ENCODE data around the gene IL22RA2.
A peak's percentile ranks its signal among the peaks of the same experiment; 100 is the strongest.

DNA sequence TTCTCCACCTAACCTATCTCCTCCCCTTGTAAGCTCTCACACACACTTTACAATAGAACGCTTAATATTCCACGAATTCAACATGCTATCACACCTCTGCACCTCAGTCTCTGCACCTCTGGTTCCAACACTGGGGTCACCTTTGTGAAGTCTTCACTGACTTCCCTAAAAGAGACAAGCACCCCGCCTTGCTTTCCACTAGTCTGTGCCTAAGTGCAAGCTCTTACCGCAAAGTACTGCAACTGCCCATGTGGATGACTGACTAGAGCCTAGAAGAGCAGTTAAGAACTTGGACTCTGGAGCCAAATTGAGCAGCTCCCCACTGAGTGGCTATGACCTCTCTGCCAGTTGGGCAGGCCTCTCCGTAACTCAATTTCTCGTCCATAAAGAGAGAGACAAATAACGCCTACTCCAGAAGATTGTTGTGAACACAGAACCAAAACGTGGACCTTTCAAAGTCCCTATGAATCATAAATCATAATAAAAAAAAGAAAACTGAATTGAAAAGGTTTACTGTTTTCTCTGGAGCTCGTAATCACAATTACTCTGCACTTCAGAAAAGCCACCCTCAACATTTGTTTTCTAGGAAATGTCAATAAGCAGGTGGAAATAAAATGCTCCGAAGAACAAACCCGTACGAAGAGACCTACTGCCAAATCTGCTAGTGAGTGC, 44.5 kb upstream of the IL22RA2 start:
- TF ChIP-seq, protein P1, sequence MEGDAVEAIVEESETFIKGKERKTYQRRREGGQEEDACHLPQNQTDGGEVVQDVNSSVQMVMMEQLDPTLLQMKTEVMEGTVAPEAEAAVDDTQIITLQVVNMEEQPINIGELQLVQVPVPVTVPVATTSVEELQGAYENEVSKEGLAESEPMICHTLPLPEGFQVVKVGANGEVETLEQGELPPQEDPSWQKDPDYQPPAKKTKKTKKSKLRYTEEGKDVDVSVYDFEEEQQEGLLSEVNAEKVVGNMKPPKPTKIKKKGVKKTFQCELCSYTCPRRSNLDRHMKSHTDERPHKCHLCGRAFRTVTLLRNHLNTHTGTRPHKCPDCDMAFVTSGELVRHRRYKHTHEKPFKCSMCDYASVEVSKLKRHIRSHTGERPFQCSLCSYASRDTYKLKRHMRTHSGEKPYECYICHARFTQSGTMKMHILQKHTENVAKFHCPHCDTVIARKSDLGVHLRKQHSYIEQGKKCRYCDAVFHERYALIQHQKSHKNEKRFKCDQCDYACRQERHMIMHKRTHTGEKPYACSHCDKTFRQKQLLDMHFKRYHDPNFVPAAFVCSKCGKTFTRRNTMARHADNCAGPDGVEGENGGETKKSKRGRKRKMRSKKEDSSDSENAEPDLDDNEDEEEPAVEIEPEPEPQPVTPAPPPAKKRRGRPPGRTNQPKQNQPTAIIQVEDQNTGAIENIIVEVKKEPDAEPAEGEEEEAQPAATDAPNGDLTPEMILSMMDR (IDR thresholded peaks at IDR 0.05) = no peak
- TF ChIP-seq POLR2A (IDR thresholded peaks at IDR 0.05) = peak in 1 of 2 donors; percentile 9
